DMS 273 treated with DMSO at 0.1 percent for 48 hours (cell line): ENCODE results near the gene BTF3L4.
"Not testable (repeated sequence)": the region's sequence is repeated elsewhere in the genome, so short reads cannot be mapped to it uniquely, and the experiment has no call there.

ENCODE experiments used
- DNase-seq: peaks from one replicate; lab custom pipeline; 2025; lab: John Stamatoyannopoulos, UW

BTF3L4 gene

GRCh38 chr1:52056163-52056936 is at the start of gene BTF3L4:
BTF3L4 (plus strand) TSS chr1:52056295; CDS start chr1:52059848, 3,553 bp downstream.
- DNase-seq, result peak; percentile 95

GRCh38 chr1:52007215-52008002 is 48.7 kb upstream of the BTF3L4 start:
- no peak for DNase-seq

- DNase-seq, result no peak
Observed at GRCh38 chr1:52008071-52008809, 47.9 kb upstream of the BTF3L4 start.

- no peak for DNase-seq
Observed at GRCh38 chr1:52022133-52022532, 34.0 kb upstream of the BTF3L4 start.

GRCh38 chr1:52026278-52026677 is 29.8 kb upstream of the BTF3L4 start:
- no peak for DNase-seq

GRCh38 chr1:52028328-52028727 is 27.8 kb upstream of the BTF3L4 start:
- DNase-seq, result no peak

- not testable (repeated sequence) for DNase-seq
Observed at GRCh38 chr1:52028839-52029238, 27.3 kb upstream of the BTF3L4 start.

GRCh38 chr1:52032124-52032784 is 23.8 kb upstream of the BTF3L4 start:
- no peak for DNase-seq

GRCh38 chr1:52032785-52033131 is 23.3 kb upstream of the BTF3L4 start:
- DNase-seq, result no peak

- DNase-seq, result peak; percentile 84
Observed at GRCh38 chr1:52033190-52034049, 22.7 kb upstream of the BTF3L4 start, which contains the start of gene KTI12. KTI12 (minus strand) TSS chr1:52033810; CDS start chr1:52033761, 49 bp downstream.

- DNase-seq, result no peak
Observed at GRCh38 chr1:52034050-52034384, 22.1 kb upstream of the BTF3L4 start.

- DNase-seq, result peak; percentile 54
Observed at GRCh38 chr1:52037402-52037814, 18.7 kb upstream of the BTF3L4 start.

- no peak for DNase-seq
Observed at GRCh38 chr1:52037909-52038308, 18.2 kb upstream of the BTF3L4 start.

- DNase-seq, result no peak
Observed at GRCh38 chr1:52041551-52042185, 14.4 kb upstream of the BTF3L4 start.

- DNase-seq, result no peak
Observed at GRCh38 chr1:52045236-52045635, 10.9 kb upstream of the BTF3L4 start.

GRCh38 chr1:52045666-52046195 is 10.4 kb upstream of the BTF3L4 start:
- DNase-seq, result not testable (repeated sequence)

- DNase-seq, result not testable (repeated sequence)
Observed at GRCh38 chr1:52049337-52049736, 6.8 kb upstream of the BTF3L4 start.

- DNase-seq, result no peak
Observed at GRCh38 chr1:52053862-52054261, 2.2 kb upstream of the BTF3L4 start.

- DNase-seq, result no peak
Observed at GRCh38 chr1:52054496-52055065, 1.5 kb upstream of the BTF3L4 start.
